Endothelial cell (in vitro differentiated cells): ENCODE results near the gene CARHSP1. TPM values are rescaled to one million over a fixed set of nuclear protein-coding genes. Genes with fewer than 3 reads are reported as not detected.

ENCODE experiments used
- DNase-seq: peaks from one replicate; pipeline ENCODE4 v3.0.0; 2021; ENCODE audit warnings: low spot score
- H3K27ac Mint-ChIP-seq: one replicate; pipeline ENCODE4 v1.8.0; 2021; ENCODE audit warnings: mixed read lengths, inconsistent platforms; ENCODE audit not compliant: unreplicated experiment
- H3K27me3 Mint-ChIP-seq: one replicate; pipeline ENCODE4 v1.8.0; 2021; ENCODE audit warnings: mild to moderate bottlenecking, moderate library complexity, mixed read lengths, inconsistent platforms; ENCODE audit not compliant: unreplicated experiment
- H3K36me3 Mint-ChIP-seq: one replicate; pipeline ENCODE4 v1.8.0; 2021; ENCODE audit warnings: mild to moderate bottlenecking, low read depth, mixed read lengths, inconsistent platforms; ENCODE audit not compliant: unreplicated experiment
- H3K4me1 Mint-ChIP-seq: one replicate; pipeline ENCODE4 v1.8.0; 2021; ENCODE audit warnings: mild to moderate bottlenecking, mixed read lengths, inconsistent platforms; ENCODE audit not compliant: unreplicated experiment
- H3K4me3 Mint-ChIP-seq: one replicate; pipeline ENCODE4 v1.8.0; 2021; ENCODE audit warnings: mild to moderate bottlenecking, mixed read lengths, inconsistent platforms; ENCODE audit not compliant: unreplicated experiment
- H3K9me3 Mint-ChIP-seq: one replicate; pipeline ENCODE4 v1.8.0; 2021; ENCODE audit warnings: mixed read lengths, inconsistent platforms; ENCODE audit not compliant: unreplicated experiment
- CTCF ChIP-seq: fragments of 200-600 bp; sonication (generic); IDR thresholded peaks from one replicate; pipeline ENCODE4 v1.5.0; 2021; ENCODE audit warnings: antibody characterized with exemption; ENCODE audit not compliant: unreplicated experiment
- total RNA-seq: library from RNA; stranded (reverse); fragmentation: NEBNext Ultra II Directional; extraction: Animal tissue kit (Norgen Biotek cat#: 25700); gene quantifications from one replicate; pipeline ENCODE4 v1.2.1, GENCODE V29; 2021; ENCODE audit not compliant: unreplicated experiment

CARHSP1 gene
- total RNA-seq, 1 donor from 2014 or later = 127 TPM

GRCh38 chr16:8905168-8905762, 36.5 kb upstream of the CARHSP1 start:
- H3K4me3 Mint-ChIP-seq = no peak overlapping the region
- no peak overlapping the region for H3K27ac Mint-ChIP-seq
- peaks cover 42% of the 10 kb centered on the region for H3K36me3 Mint-ChIP-seq
- DNase-seq = no peak
- H3K4me1 Mint-ChIP-seq = peaks cover 4% of the 10 kb centered on the region
- H3K9me3 Mint-ChIP-seq = no peaks in the 10 kb centered on the region
- H3K27me3 Mint-ChIP-seq = peaks cover 4% of the 10 kb centered on the region
- TF ChIP-seq CTCF = no peak

GRCh38 chr16:8904018-8904430, 35.2 kb upstream of the CARHSP1 start:
- Mint-ChIP-seq H3K4me1 (peaks cover 4% of the 10 kb centered on the region), H3K4me3 (no peak overlapping the region), H3K36me3 (peaks cover 38% of the 10 kb centered on the region), H3K27me3 (peaks cover 4% of the 10 kb centered on the region), H3K9me3 (no peaks in the 10 kb centered on the region), H3K27ac (no peak overlapping the region)
- no peak for TF ChIP-seq CTCF
- DNase-seq = no peak

- DNase-seq = no peak
- no peak for TF ChIP-seq CTCF
- Mint-ChIP-seq H3K36me3 (peaks cover 44% of the 10 kb centered on the region), H3K4me1 (peaks cover 4% of the 10 kb centered on the region), H3K27ac (no peak overlapping the region), H3K4me3 (no peak overlapping the region), H3K27me3 (peaks cover 3% of the 10 kb centered on the region), H3K9me3 (no peaks in the 10 kb centered on the region)
Measured at GRCh38 chr16:8903004-8903403, 34.2 kb upstream of the CARHSP1 start.

GRCh38 chr16:8901320-8901861, 32.6 kb upstream of the CARHSP1 start:
- Mint-ChIP-seq H3K9me3 (no peaks in the 10 kb centered on the region), H3K4me3 (peak overlapping the region; percentile 49), H3K27ac (peak overlapping the region; percentile 21), H3K36me3 (peaks cover 46% of the 10 kb centered on the region), H3K27me3 (peaks cover 2% of the 10 kb centered on the region), H3K4me1 (peaks cover 4% of the 10 kb centered on the region)
- TF ChIP-seq CTCF = no peak
- no peak for DNase-seq

- TF ChIP-seq CTCF = no peak
- no peak overlapping the region for H3K27ac Mint-ChIP-seq
- H3K4me1 Mint-ChIP-seq = peaks cover 4% of the 10 kb centered on the region
- H3K9me3 Mint-ChIP-seq = no peaks in the 10 kb centered on the region
- no peak overlapping the region for H3K4me3 Mint-ChIP-seq
- H3K36me3 Mint-ChIP-seq = peaks cover 44% of the 10 kb centered on the region
- H3K27me3 Mint-ChIP-seq = peaks cover 2% of the 10 kb centered on the region
- DNase-seq = no peak
Measured at GRCh38 chr16:8900343-8900742, 31.5 kb upstream of the CARHSP1 start.
